ENCODE measurements around the gene RBPJ.

GRCh38 chr4:26380740-26381139, 59.9 kb downstream of the RBPJ start:
- no peak for TF ChIP-seq POLR2A (IDR thresholded peaks at IDR 0.05)
- no peak for TF ChIP-seq CTCF (IDR thresholded peaks at IDR 0.05)
